H1 (cell line): ENCODE data around the gene PPP1R7.
A peak's percentile ranks its signal among the peaks of the same experiment; 100 is the strongest.

Source experiments
- CHD2 ChIP-seq: IDR thresholded peaks from 2 replicates; pipeline ENCODE4 v1.6.1; 2012; ENCODE audit warnings: low read length, improper control_type of control experiment
- CTCF ChIP-seq, 3 experiments: IDR thresholded peaks; 1 replicate in 2 of 3; 2 replicates in 1 of 3; pipeline versions ENCODE4 v1.5.1 to v1.6.1; 2011; ENCODE audit warnings: low read length in 3 of 3, mild to moderate bottlenecking in 3 of 3, inconsistent platforms in 2 of 3, low read depth in 1 of 3, moderate library complexity in 1 of 3; ENCODE audit not compliant: insufficient read depth in 1 of 3; ENCODE audit errors: control extremely low read depth in 1 of 3
- EZH2 ChIP-seq: fragments of 200-600 bp; sonication (generic); IDR thresholded peaks from 2 replicates; pipeline ENCODE4 v1.7.1; 2012; ENCODE audit warnings: low read depth, mild to moderate bottlenecking, moderate library complexity, low read length, inconsistent platforms; ENCODE audit not compliant: severe bottlenecking
- GTF2F1 ChIP-seq: IDR thresholded peaks from 2 replicates; pipeline ENCODE4 v1.6.1; 2012; ENCODE audit warnings: low read depth, low read length, improper control_type of control experiment, borderline replicate concordance
- MAX ChIP-seq: IDR thresholded peaks from 2 replicates; pipeline ENCODE4 v1.6.1; 2012; ENCODE audit warnings: inconsistent platforms
- PHF8 ChIP-seq: fragments of 200-600 bp; sonication (generic); conservative IDR thresholded peaks from 2 replicates; pipeline ENCODE4 v1.7.1; 2012; ENCODE audit warnings: low read depth, mild to moderate bottlenecking, inconsistent platforms, low read length, moderate library complexity
- POLR2A ChIP-seq, 2 experiments: IDR thresholded peaks; 1 replicate in 1 of 2; 2 replicates in 1 of 2; pipeline ENCODE4 v1.6.1; 2011; ENCODE audit warnings: low read depth in 2 of 2, low read length in 2 of 2, mild to moderate bottlenecking in 2 of 2; ENCODE audit errors: control extremely low read depth in 1 of 2
- RAD21 ChIP-seq, 2 experiments: IDR thresholded peaks in 1 of 2; conservative IDR thresholded peaks in 1 of 2; 2 replicates each; pipeline ENCODE4 v1.6.1; 2011; ENCODE audit warnings: low read depth in 2 of 2, low read length in 2 of 2, improper control_type of control experiment in 1 of 2, inconsistent platforms in 1 of 2, mild to moderate bottlenecking in 1 of 2, moderate library complexity in 1 of 2
- TAF1 ChIP-seq: IDR thresholded peaks from 2 replicates; pipeline ENCODE4 v1.6.1; 2011; ENCODE audit warnings: mild to moderate bottlenecking, low read depth, low read length
- TF ChIP-seq, protein P1 (sequence below): IDR thresholded peaks from 2 replicates; pipeline ENCODE4 v1.6.1; 2012; ENCODE audit warnings: low read length, inconsistent platforms

- TF ChIP-seq CTCF (IDR thresholded peaks at IDR 0.05; ENCODE audit: control extremely low read depth in 1 of 3, insufficient read depth in 1 of 3, low read depth in 1 of 3, low read length in 3 of 3) (no peak), RAD21 (IDR thresholded peaks at IDR 0.05 in 1 of 2, conservative IDR thresholded peaks at IDR 0.05 in 1 of 2; ENCODE audit: low read depth in 2 of 2, low read length in 2 of 2) (no peak), POLR2A (IDR thresholded peaks at IDR 0.05; ENCODE audit: control extremely low read depth in 1 of 2, low read depth in 2 of 2, low read length in 2 of 2) (peak in 1 of 2 experiments; percentile 64; a peak in 2 of 3 replicates), MAX (no peak), TAF1 (peak; percentile 69), EZH2 (no peak), CHD2 (peak; percentile 88), PHF8 (no peak; the same call in none of the 2 replicates), GTF2F1 (no peak)
- TF ChIP-seq, protein P1, sequence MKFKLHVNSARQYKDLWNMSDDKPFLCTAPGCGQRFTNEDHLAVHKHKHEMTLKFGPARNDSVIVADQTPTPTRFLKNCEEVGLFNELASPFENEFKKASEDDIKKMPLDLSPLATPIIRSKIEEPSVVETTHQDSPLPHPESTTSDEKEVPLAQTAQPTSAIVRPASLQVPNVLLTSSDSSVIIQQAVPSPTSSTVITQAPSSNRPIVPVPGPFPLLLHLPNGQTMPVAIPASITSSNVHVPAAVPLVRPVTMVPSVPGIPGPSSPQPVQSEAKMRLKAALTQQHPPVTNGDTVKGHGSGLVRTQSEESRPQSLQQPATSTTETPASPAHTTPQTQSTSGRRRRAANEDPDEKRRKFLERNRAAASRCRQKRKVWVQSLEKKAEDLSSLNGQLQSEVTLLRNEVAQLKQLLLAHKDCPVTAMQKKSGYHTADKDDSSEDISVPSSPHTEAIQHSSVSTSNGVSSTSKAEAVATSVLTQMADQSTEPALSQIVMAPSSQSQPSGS: no peak
Observed at GRCh38 chr2:241148891-241149674, 1.2 kb upstream of the PPP1R7 start, which contains the start of gene PASK.
